Activated CD8-positive, alpha-beta memory T cell treated with anti-CD3 and anti-CD28 coated beads, Interleukin-2, amount 50 U/mL, for 1 hour (primary cell): ENCODE results near the gene LINS1.
A peak's percentile ranks its signal among the peaks of the same experiment; 100 is the strongest.
"Not testable (repeated sequence)": the region's sequence is repeated elsewhere in the genome, so short reads cannot be mapped to it uniquely, and the experiment has no call there.

Source experiments
- DNase-seq: peaks from one replicate; pipeline ENCODE4 v3.0.0-alpha.2; 2020; ENCODE audit errors: extremely low read depth

Gene LINS1

DNA sequence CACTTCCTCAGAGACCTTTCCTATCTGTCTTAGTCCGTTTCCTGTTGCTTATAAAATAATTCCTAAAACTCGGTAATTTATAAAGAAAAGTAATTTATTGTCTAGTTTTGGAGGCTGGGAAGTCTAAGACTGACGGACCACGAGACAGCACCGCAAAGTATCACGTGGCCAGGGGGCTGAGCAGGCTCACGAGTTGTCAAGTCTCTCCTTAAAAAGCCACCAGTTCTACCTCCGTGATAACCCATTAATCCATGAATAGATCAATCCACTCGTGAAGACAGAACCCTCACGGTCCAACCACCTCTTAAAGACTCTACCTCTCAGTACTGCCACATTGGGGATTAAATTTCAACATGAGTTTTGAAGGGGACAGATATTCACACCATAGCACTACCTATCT is 821 bp downstream of the LINS1 start:
- DNase-seq: no peak

DNA sequence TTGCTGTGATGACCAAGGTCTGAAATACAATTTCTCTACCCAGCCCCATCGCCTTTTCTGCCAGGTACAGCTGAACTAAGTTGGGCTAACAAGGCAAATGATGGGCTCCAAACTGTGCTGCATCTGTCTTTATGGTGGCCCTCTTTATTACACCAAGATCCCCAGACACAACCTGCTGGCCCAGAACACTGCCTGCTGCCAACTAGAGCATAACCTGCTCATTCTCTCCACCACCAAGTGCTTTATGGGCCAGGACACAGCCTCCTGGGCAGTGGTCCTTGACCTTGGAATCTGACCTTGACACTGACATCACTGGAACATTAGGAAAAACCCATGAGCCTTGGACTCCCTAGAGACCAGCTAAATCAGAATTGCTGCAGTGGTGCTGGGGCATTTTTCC is 3.3 kb downstream of the LINS1 start:
- no peak for DNase-seq

DNA sequence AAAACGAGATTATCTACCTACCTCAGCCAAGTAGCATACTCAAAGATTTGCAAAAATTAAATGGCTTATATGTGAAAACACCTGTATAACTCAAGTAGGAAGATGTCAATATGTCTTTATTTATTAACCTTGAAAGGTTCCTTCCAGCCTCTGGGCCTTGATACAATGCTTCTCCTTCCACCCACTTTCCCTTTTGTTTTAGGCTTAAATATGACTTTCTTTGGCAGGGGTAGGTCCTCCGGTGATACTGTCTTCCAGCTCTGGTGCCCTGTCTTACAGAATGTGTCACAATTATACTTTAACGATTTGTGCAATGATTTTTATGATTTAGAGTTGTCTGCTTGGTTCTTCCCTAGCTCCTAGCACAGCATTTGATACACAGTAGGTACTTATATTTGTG is 4.1 kb downstream of the LINS1 start:
- DNase-seq: no peak

DNA sequence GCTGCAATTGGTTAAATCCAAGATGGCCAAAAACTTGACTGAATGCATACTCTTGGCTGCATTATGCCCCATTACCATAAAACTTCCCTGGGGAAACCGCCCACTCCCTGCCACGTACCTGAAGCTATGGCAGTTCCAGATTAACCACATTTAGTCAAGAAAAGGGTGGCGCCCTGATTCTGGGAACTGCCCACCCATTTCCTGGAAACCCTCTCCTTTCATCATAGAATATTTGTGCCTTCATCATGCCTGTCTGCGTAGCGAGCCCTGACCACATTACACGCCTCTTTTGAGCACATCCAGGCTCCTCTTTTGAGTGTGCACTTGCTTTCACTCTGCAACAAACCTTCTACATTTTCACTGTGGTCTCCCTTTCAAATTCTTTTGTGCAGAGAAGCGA is 5.2 kb downstream of the LINS1 start:
- DNase-seq: peak; percentile 87

DNA sequence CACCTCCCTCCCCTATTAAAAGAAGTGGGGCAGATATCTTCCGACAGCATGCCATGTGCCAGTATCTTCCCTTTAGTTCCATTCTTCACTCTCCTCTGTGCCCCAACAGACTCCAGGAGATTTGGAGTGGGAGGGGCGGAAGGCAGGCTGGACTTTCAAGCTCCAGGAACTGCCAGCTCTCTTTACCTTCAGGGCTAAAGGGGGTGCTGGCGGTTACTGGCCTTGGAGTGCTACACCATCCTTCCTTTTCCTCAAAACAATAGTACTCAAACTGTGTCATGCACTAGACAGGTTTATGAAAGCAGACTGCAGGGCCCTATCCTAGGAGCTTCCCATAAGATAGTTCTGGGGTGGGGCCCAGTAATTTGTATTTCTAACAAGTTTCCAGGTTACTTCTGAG is 6.0 kb downstream of the LINS1 start:
- DNase-seq: no peak

DNA sequence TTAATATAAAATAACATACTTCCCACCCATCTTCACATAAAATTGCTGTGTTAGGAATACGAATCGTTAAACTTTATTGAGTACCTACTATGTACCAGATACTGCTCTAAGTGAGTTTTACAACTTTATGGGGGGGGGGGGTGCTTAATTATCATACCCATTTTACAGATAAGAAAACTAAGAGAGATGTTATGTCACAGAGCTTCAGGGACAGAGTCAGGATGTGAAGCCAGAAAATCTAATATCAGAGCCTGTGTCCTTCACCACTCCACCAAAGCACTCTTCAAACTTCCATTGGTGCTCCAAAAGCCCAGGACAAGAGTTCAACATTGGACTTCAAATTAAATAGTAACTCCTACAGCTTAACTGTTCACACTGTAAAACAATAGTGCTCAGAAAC is 8.6 kb downstream of the LINS1 start:
- no peak for DNase-seq

DNA sequence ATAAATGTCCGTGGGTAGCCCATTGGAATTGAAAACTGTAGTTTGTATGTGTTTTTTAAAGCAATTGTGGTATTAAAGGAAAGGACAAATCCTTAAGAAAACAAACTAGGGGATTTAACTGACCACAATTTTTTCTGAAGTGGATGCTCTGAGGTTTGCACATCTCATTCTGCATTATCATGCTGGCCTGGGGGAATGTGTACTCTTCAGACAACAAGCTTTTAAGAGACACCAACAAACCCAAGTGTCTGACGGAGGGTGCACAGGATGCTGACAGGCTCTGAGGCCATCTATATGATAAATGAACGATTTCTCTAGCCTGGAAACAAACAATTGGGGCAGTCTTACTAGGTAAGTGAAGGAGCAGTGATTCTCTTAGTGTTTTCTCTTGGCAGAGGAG is 9.1 kb downstream of the LINS1 start:
- no peak for DNase-seq

DNA sequence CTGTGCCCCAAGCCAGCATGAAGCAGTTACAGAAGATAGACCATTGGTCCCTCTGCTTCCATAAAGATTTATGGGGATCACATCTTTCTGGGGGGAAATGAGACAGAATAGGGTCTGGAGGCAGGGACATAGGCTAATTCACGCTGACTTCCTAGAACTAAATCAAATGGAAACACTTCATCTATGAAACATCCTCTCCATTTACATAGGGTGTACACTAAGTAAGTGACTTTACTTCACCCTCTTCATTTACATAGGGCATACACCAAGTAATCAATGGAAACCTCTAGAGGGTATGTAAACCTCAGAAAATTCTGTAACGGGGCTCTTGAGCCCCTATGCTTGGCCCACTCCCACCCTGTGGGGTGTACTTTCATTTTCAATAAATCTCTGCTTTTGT is 10.1 kb downstream of the LINS1 start:
- no peak for DNase-seq

DNA sequence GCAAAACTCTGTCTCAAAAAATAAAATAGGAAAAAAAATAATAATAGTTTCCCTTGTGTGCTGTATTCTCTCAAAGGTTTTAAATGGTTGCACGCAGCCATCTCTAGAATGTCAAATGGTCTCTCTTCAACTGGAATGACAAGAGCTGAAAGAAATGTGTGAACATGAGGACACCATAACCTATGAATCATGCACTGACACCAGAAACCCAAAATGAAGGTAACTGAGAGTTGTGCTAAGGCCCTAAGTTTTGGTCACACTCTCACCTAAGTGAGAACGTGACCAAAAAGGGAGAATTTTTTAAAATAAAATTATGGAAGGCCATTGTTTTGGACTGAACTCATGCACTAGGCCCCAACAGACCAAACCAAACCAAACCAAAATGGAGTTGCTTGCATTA is 10.8 kb downstream of the LINS1 start:
- DNase-seq: not testable (repeated sequence)

DNA sequence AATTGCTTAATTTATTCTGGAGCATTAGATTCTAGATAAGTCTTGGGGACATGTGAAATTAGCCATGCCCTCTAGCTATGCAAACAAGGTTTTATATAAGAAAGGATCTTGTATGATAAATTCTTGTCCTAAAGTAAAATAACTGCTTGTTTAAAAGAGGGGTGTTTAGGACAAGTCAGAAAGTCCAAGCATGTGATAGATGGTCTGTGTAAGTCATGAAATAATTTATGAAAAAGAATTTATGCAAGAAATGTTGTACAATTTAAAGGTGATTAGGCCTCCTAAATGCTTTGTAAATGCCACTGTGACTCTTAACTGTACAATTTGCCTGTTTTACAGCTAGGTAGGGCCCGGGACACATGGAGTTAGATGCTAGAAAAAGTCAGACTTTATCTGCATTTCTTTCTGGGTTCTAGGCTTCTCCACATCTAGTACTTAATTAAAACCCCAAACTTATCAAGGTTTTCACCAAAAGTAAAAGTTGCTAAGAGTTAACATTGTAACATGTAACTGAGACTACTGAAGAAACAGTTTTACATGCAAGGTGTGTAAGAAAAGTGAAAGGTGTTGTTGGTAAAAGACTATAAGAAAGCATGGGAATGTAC is 13.2 kb downstream of the LINS1 start:
- no peak for DNase-seq

DNA sequence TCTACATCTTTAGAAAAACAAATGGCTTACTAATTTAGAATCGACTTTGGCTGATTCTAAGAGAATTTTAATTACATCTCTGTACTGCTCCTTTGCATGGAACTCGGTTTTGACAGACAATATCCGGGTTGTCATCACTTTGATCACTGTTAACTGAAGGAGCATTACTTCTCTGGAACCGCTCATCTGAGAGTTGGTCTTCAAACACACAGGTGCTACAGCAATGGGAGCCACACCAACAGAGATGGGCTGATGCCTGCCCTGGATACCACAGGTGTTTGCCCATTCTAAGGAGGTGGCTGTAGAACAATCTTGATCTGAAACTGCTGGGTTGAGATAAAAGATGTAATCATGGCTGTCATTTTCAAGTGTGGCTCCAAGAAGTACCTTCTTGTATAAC is 21.6 kb downstream of the LINS1 start:
- no peak for DNase-seq

DNA sequence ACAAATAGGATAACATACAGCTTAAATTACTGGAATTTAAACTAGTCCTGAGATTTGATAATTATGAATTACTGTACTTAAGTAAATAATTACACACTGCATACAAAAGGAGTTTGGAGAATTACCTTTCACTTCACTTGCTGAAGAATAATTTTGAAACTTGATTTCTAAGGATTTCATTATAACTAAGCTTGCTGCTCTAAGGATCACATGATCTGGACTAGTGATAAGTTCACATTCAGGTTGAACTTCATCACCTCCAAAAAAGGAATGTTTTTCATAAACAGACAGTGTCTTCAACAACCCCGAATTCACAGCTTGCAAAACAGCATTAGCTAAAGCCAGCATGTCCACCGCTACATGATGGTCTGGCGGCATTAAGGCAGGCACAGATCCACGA is 28.5 kb downstream of the LINS1 start:
- no peak for DNase-seq

DNA sequence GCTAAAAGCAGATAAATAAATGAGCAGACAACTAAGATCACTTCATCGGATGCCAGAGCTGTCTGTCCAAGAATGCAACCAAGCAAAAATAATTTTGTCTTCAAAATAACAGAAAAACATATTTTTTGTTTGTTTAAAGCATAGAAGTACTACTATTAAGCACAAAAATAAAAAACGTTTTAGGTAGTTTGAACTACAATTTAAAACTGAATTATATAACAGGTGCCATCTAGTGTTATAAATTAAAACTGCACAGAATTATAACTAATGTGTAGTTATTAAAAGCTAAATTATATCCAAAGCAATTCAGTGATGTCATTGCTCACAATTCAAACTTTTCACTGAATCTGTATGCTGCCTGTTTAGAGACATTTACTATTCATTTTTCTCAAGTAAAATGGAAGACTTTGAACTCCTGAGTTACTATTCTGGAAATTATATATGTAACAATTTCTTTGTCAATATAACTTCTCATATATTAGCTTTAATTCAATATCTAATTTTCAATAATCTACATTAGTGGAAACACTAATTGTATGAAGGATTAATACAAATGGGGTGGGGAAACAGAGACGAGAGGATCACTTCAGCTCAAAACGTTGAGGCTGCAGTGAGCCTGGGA is 29.5 kb downstream of the LINS1 start:
- no peak for DNase-seq

DNA sequence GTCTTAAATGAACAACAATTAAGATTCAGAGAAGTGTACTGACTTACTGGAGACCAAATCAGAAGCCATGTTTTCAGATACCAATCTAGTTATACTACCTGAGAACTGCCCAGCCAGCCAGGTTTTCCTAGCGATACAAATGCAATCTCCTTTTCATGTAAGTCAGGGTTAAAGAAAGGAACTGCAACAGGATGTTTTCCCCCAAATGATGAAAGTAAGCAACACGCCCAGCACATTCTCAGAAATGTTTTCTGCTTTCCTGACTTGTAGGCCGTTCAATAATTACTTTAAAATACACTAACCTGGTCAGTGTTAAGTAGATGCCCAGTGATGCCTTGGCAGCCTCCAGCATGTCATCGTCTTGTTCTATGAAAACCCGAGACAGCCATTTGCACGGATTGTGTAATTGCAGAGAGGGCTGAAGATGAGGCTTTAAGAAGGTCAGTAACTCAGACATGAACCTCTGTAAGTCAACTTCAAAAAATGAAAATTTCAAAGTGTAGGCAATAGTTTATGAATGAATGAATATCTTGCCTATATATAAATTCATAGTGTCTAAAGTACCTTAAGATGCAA is 30.3 kb downstream of the LINS1 start:
- no peak for DNase-seq

DNA sequence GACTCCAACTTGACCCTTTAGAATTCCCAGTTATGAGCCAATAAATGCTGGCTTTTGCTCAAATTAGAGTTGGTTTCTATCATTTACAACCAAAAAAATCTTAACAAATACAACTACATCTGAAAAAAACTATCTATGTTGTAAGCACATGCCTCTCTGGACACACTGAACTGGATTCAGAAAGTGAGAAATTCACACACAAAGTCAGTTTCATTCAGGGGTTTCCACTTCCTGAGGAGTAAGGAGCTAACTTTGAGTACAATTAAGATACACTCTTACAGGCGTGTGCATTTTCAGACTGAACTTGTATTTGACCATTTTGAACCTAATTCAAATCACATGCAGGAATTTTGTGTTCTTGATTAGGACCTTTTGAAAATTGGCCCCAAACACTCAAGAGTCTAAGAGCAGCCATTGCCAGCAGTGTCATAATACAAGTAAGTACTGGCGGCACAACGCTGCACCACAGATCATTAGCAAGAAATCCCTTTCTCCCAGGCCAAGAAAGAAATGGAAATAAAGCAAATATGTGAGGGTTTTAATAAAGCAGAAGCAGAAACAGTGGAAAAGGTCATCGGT is 31.2 kb downstream of the LINS1 start:
- no peak for DNase-seq

DNA sequence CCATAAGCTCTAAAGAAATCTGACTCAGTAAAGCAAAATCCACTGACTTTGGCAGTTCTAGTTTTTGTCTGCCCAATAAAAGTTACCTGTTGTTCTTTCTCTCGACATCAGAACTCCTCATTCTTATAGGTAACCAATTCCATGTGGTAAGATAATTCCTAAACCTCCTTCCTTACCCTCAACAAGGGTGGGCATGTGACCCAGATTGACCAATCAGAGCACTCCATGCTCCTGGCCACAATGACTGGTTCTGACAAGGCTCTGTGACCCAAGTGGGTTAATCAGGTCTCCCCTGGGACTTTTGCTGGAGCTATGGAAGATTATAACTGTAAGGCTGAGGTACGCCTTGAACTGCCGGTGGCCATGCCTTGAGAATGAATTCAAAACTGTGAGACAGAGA is 31.7 kb downstream of the LINS1 start:
- no peak for DNase-seq

DNA sequence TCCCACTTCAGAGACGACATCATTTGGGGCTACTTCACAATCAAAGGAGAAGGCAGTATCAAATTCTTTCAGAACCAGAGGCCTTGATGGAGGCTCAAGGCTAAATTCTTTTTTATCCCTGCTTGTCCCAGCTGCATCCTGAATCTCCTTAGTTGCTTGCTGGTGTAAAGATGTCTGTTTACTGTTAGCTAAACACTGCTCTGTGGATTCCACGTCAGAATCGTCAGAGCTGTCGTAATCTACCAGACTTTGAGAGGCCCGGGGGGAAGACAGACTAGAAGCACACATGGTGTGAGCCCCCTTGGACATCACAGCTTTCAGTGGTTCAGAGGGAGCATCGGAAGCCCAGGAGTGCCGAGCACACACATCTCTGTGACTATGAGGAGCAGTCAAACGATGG is 32.6 kb downstream of the LINS1 start:
- no peak for DNase-seq

DNA sequence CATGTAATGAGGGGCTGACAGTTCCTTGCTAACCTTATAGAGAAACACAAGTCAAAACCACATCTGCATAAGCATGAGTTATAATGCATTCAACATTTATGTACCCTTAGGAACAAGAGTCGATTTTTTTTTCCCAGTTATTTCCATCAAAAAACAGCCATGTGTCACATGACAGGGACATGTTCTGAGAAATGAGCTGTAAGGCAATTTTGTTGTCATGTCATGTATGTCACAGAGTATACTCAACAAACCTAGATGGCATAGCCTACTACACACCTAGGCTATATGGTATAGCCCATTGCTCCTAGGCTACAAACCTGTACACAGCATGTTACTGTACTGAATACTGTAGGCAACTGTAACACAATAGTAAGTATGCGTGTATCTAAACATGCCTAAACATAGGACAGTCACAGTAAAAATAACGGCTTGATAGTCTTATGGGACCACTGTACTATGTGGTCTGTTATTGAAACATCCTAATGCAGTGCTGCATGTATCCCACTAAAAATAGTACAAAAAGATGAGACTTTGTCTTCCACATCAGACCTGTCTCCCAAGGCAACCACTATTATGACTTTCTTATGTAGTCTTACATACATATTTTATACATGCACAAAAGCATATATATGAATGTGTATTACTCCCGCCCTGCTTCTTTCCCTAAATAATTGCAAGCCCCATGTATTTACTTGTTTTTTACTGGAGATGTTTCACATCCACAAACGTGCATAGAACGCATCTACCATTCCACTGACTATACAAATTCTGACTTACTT is 34.9 kb downstream of the LINS1 start:
- DNase-seq: no peak

DNA sequence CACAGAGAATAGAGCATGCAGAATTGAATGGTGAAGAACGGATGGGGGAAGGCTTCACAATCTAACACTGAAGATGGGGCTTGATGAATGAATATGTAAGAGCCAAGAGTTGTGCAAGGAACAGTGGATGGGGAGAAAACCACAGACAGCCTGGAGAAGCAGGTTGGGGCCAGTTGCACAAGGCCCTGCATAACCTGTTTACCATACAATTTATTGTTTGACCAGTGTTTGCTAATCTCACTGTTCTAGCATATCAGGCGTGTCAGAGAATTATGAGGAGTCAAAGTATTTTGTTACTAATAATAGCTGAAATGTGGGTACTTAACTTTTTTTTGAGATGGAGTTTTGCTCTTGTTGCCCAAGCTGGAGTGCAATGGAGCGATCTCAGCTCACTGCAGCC is 36.4 kb downstream of the LINS1 start:
- DNase-seq: no peak

DNA sequence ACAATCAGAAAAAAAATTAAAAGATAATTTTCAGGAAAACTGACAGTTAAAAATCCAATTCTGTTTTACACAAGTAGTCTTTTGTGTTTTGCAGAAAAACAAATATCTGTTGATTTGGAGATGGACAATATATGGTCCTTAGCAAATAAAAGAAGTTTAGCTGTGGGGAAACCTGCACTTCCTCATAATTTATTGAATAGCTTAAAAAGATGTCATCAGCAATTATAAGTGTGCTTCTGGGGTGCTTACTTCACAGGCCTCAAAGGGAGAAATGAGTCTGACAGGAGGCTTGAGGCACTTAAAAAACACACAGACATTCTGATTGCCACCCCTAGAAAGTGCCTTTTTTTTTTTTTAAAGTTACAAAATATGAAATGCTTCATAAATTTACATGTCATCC is 41.7 kb downstream of the LINS1 start:
- no peak for DNase-seq

DNA sequence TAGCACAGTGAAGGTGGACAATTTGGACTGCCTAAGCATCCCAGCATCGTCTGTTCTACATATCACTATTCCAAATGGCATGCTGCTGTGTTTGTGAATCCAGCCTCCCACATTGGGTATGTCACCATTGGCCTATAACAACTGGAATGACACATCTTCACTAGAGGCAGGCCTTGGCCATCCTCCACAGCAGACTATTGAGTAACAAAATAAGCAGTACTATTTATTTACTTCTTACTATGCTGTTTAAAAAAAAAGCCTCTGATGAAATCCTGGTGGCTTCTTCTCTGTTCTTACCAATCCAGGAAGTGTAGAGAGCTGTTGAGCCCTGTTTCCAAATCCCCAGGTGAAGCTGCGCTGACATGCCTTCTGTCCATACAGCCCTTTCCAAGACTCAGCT is 42.7 kb downstream of the LINS1 start:
- no peak for DNase-seq

DNA sequence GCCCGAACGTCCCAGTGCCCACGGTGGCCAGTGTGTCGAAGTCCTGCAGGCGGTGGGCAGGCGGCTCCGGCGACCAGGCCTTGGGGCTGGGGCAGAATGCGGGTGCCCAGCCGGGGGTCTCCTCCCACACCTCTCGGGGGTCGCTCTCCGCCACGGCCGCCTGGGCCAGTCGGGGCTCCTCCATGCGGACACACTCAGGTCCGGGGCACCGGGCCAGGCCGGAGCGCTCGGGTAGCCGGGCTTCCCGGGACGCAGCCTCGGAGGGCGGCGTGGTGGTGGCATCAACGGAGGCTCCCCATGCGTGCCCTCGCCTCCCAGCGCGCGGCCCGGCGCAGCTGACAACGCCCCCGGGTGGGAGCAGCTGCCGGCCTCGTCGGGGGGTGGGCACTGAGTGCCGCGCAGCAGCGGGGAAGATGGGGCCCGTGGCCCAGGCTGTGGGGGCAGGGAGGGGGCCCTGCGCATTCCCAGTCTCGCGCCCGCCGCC is 43.2 kb downstream of the LINS1 start:
- DNase-seq: no peak

DNA sequence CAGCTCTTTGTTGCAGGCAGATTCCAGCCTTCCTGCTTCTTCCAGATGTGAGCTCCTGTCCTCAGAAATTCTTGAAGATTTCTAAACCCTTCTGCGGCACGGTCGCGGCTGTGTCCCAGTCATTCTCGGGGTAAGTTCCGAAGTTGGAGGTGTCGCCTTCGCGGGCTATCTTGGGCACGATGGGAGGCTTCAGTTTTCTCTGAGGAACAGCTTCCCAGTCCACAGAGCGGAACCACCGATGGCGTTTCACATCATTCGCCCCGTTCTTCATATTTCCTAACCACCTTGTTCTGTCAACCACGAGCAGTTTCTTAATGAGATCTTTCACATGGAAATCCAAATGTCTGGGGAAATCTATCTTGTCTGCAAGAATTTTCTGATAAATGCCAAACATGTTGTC is 48.5 kb downstream of the LINS1 start:
- DNase-seq: no peak
